ENCODE data around the gene ABHD16A.

- TF ChIP-seq CTCF (IDR thresholded peaks at IDR 0.05) (no peak), REST (IDR thresholded peaks at IDR 0.05; ENCODE audit: insufficient read depth in 1 of 2, low read depth in 2 of 2, low read length in 1 of 2) (no peak), POLR2AphosphoS5 (IDR thresholded peaks at IDR 0.05; ENCODE audit: low read depth, low read length) (no peak)
These were observed 21.0 kb upstream of the ABHD16A start for GRCh38 chr6:31723980-31724691.

Measured in Panc1 (cell line).